Upper lobe of left lung (tissue), 4 donors: Measurements from ENCODE around the gene DCAF8.

Source experiments
- CTCF ChIP-seq, 6 experiments: fragments of 450-650 bp in 4 of 6; fragments of 200-600 bp in 2 of 6; sonication (generic) in 2 of 6; IDR thresholded peaks; one replicate each; pipeline ENCODE4 v1.5.1; 2016 to 2019; ENCODE audit warnings: antibody characterized with exemption in 6 of 6
- EP300 ChIP-seq, 4 donors: sonication (generic); formaldehyde crosslinking; IDR thresholded peaks; one replicate each; pipeline ENCODE4 v1.5.1; 2017; ENCODE audit warnings: antibody characterized with exemption in 4 of 4, control low read depth in 2 of 4
- POLR2A ChIP-seq, 4 donors: fragments of 450-650 bp; IDR thresholded peaks; one replicate each; pipeline ENCODE4 v1.5.1; 2016 to 2017; ENCODE audit warnings: antibody characterized with exemption in 4 of 4, mild to moderate bottlenecking in 2 of 4
- POLR2AphosphoS5 ChIP-seq, 2 donors: sonication (generic); formaldehyde crosslinking; IDR thresholded peaks; one replicate each; pipeline ENCODE4 v1.5.1; 2017; ENCODE audit warnings: antibody characterized with exemption in 2 of 2

- TF ChIP-seq CTCF (IDR thresholded peaks at IDR 0.05) = no peak
- TF ChIP-seq POLR2AphosphoS5 (IDR thresholded peaks at IDR 0.05) = no peak
- TF ChIP-seq POLR2A (IDR thresholded peaks at IDR 0.05) = no peak
- TF ChIP-seq EP300 (IDR thresholded peaks at IDR 0.05) = no peak
These were observed 52.9 kb downstream of the DCAF8 start for GRCh38 chr1:160209321-160210046.
